NK-92 (cell line): ENCODE results near the gene COG5.

Experiments
- DNase-seq: peaks from one replicate; lab custom pipeline; 2025; ENCODE audit not compliant: unreplicated experiment; lab: John Stamatoyannopoulos, UW

COG5 gene

GRCh38 chr7:107194052-107194451, 369.7 kb downstream of the COG5 start:
- DNase-seq: no peak

- DNase-seq: no peak
Measured at GRCh38 chr7:107190090-107190489, 373.6 kb downstream of the COG5 start.

GRCh38 chr7:107187774-107188173, 375.9 kb downstream of the COG5 start:
- no peak for DNase-seq

GRCh38 chr7:107186240-107186639, 377.5 kb downstream of the COG5 start:
- DNase-seq: no peak

GRCh38 chr7:107185716-107186115, 378.0 kb downstream of the COG5 start:
- no peak for DNase-seq

- no peak for DNase-seq
Measured at GRCh38 chr7:107181172-107181571, 382.5 kb downstream of the COG5 start.

GRCh38 chr7:107180378-107180777, 383.3 kb downstream of the COG5 start:
- no peak for DNase-seq

GRCh38 chr7:107179326-107180164, 384.2 kb downstream of the COG5 start:
- DNase-seq: no peak

GRCh38 chr7:107173691-107174406, 389.9 kb downstream of the COG5 start:
- no peak for DNase-seq

GRCh38 chr7:107173191-107173590, 390.5 kb downstream of the COG5 start:
- no peak for DNase-seq

- no peak for DNase-seq
Measured at GRCh38 chr7:107172276-107173032, 391.3 kb downstream of the COG5 start.

GRCh38 chr7:107171496-107171895, 392.2 kb downstream of the COG5 start:
- DNase-seq: no peak

- no peak for DNase-seq
Measured at GRCh38 chr7:107170051-107170915, 393.4 kb downstream of the COG5 start.

GRCh38 chr7:107169120-107170050, 394.3 kb downstream of the COG5 start:
- peak; percentile 64 for DNase-seq

- peak; percentile 97 for DNase-seq
Measured at GRCh38 chr7:107168233-107169119, 395.2 kb downstream of the COG5 start, which contains the start of gene HBP1. Gene HBP1 (plus strand): TSS chr7:107169003. CDS start chr7:107179894, 10,891 bp downstream.

- DNase-seq: peak; percentile 12
Measured at GRCh38 chr7:107167483-107168232, 396.1 kb downstream of the COG5 start.

- no peak for DNase-seq
Measured at GRCh38 chr7:107166736-107167426, 396.8 kb downstream of the COG5 start.
